K562 (cell line): ENCODE measurements around the gene TMEM248. TPM values are rescaled to one million over a fixed set of nuclear protein-coding genes. Genes with fewer than 3 reads are reported as not detected.
"Not testable (repeated sequence)": the region's sequence is repeated elsewhere in the genome, so short reads cannot be mapped to it uniquely, and the experiment has no call there.

Source experiments
- CBX1 ChIP-seq: sonication (generic); IDR thresholded peaks from 2 replicates; pipeline ENCODE4 v1.6.1; 2016; ENCODE audit warnings: antibody characterized with exemption, low read depth, mild to moderate bottlenecking
- CREB1 ChIP-seq, 2 experiments: sonication (generic) in 1 of 2; formaldehyde crosslinking in 1 of 2; IDR thresholded peaks; 2 replicates each; pipeline versions ENCODE4 v1.6.1 to v1.8.0; 2012 to 2022; ENCODE audit warnings: inconsistent platforms in 1 of 2, mild to moderate bottlenecking in 1 of 2, missing genetic modification reagents in 1 of 2, moderate library complexity in 1 of 2
- FOXJ2 ChIP-seq: fragments of 200-800 bp; sonication (Bioruptor generic); IDR thresholded peaks from 2 replicates; pipeline ENCODE4 v1.6.1; 2016; ENCODE audit warnings: missing genetic modification characterization, missing compliant biosample characterization
- HDAC1 ChIP-seq, 2 experiments: fragments of 450-650 bp; IDR thresholded peaks; 2 replicates each; pipeline ENCODE4 v1.6.1; 2016 to 2017; ENCODE audit warnings: inconsistent platforms in 1 of 2, mild to moderate bottlenecking in 1 of 2, moderate library complexity in 1 of 2
- HMGN3 ChIP-seq: IDR thresholded peaks from 2 replicates; pipeline ENCODE4 v1.6.1; 2011; ENCODE audit warnings: borderline replicate concordance, low read depth, mild to moderate bottlenecking, mixed read lengths, low read length; ENCODE audit not compliant: insufficient read length; ENCODE audit errors: extremely low read depth
- JUND ChIP-seq, 2 experiments: IDR thresholded peaks; 2 replicates in 1 of 2; 3 replicates in 1 of 2; pipeline ENCODE4 v1.6.1; 2011; ENCODE audit warnings: borderline replicate concordance in 2 of 2, low read depth in 2 of 2, low read length in 2 of 2, improper control_type of control experiment in 1 of 2, missing biosample characterization in 1 of 2, missing genetic modification characterization in 1 of 2, missing genetic modification reagents in 1 of 2
- L3MBTL2 ChIP-seq: fragments of 450-650 bp; IDR thresholded peaks from 2 replicates; pipeline ENCODE4 v1.6.1; 2016; ENCODE audit warnings: mild to moderate bottlenecking, moderate library complexity
- MBD2 ChIP-seq: sonication (generic); IDR thresholded peaks from 2 replicates; pipeline ENCODE4 v1.6.1; 2016; ENCODE audit warnings: low read depth, borderline replicate concordance
- NR2C2 ChIP-seq, 2 experiments: fragments of 200-800 bp in 1 of 2; sonication (Bioruptor generic) in 1 of 2; sonication (generic) in 1 of 2; formaldehyde crosslinking in 1 of 2; IDR thresholded peaks; 2 replicates each; pipeline versions ENCODE4 v1.6.1 to v1.8.0; 2016 to 2022; ENCODE audit warnings: mild to moderate bottlenecking in 1 of 2, missing compliant biosample characterization in 1 of 2, missing genetic modification characterization in 1 of 2, missing genetic modification reagents in 1 of 2
- SIN3B ChIP-seq: fragments of 450-650 bp; IDR thresholded peaks from 2 replicates; pipeline ENCODE4 v1.6.1; 2017; ENCODE audit warnings: low read depth, mild to moderate bottlenecking, moderate library complexity
- SMAD3 ChIP-seq: fragments of 450-650 bp; formaldehyde crosslinking; conservative IDR thresholded peaks from 2 replicates; pipeline ENCODE4 v1.4.0; 2020; ENCODE audit warnings: mild to moderate bottlenecking
- SMAD4 ChIP-seq: fragments of 250-450 bp; sonication (Bioruptor Pico); conservative IDR thresholded peaks from 2 replicates; pipeline ENCODE4 v1.8.0; 2021; ENCODE audit warnings: inconsistent platforms, mild to moderate bottlenecking, moderate library complexity
- SMARCC2 ChIP-seq: fragments of 450-650 bp; IDR thresholded peaks from 2 replicates; pipeline ENCODE4 v1.6.1; 2017; ENCODE audit warnings: antibody characterized with exemption, moderate library complexity, mild to moderate bottlenecking, low read depth
- TCF3 ChIP-seq: sonication (generic); formaldehyde crosslinking; IDR thresholded peaks from 2 replicates; pipeline ENCODE4 v1.4.0; 2020; ENCODE audit warnings: mild to moderate bottlenecking, missing genetic modification reagents
- TEAD1 ChIP-seq, 2 experiments: fragments of 450-650 bp in 1 of 2; sonication (generic) in 1 of 2; formaldehyde crosslinking; IDR thresholded peaks; 2 replicates each; pipeline versions ENCODE4 v1.4.0 to v1.8.0; 2020 to 2022; ENCODE audit warnings: mild to moderate bottlenecking in 2 of 2, missing genetic modification reagents in 1 of 2
- ZFX ChIP-seq: sonication (generic); formaldehyde crosslinking; IDR thresholded peaks from 2 replicates; pipeline ENCODE4 v1.8.0; 2022; ENCODE audit warnings: mild to moderate bottlenecking, missing genetic modification reagents, moderate library complexity
- polyA plus RNA-seq, 8 experiments: library from polyadenylated mRNA; depleted of rRNA in 4 of 8; stranded (reverse) in 5 of 8; unstranded in 3 of 8; fragments of >200 nt; fragmentation: Nextera tagmentation in 2 of 8; fragmentation: Illumina TruSeq in 1 of 8; extraction: Ambion mirVana in 2 of 8; extraction: Trizol in 1 of 8; gene quantifications; 2 replicates each; pipeline versions ENCODE4 v1.2.1 to v1.2.3, GENCODE V29; 2011 to 2014; ENCODE audit warnings: inconsistent platforms in 1 of 8, missing spikeins in 1 of 8
- total RNA-seq, 7 experiments: library from RNA; depleted of rRNA in 6 of 7; stranded (reverse); fragments of >200 nt in 6 of 7; fragmentation: Illumina TruSeq in 2 of 7; extraction: Trizol in 2 of 7; gene quantifications; 2 replicates each; pipeline versions ENCODE4 v1.2.1 to v1.2.3, GENCODE V29; 2011 to 2021; ENCODE audit warnings: low replicate concordance in 1 of 7
- TF ChIP-seq, protein P1 (sequence below): fragments of 200-800 bp; sonication (Bioruptor generic); IDR thresholded peaks from 2 replicates; pipeline ENCODE4 v1.6.1; 2017; ENCODE audit warnings: missing genetic modification characterization, missing compliant biosample characterization
- TF ChIP-seq, protein P2 (sequence below): sonication (generic); formaldehyde crosslinking; IDR thresholded peaks from 2 replicates; pipeline ENCODE4 v1.8.0; 2022; ENCODE audit warnings: mild to moderate bottlenecking, missing genetic modification reagents
- TF ChIP-seq, protein P3 (sequence below): fragments of 250-450 bp; sonication (Bioruptor Pico); IDR thresholded peaks from 2 replicates; pipeline ENCODE4 v1.4.0; 2020; ENCODE audit warnings: mild to moderate bottlenecking
- TF ChIP-seq, protein P4 (sequence below): sonication (generic); formaldehyde crosslinking; IDR thresholded peaks from 2 replicates; pipeline ENCODE4 v1.9.0; 2022; ENCODE audit warnings: mild to moderate bottlenecking, missing genetic modification reagents

The TMEM248 gene
- total and polyA plus RNA-seq, 9 of the 15 experiments (the other 6 are each of a cell fraction or from before 2014, with no cell fraction given), result 6.3 to 132 (median 64.4) TPM

DNA sequence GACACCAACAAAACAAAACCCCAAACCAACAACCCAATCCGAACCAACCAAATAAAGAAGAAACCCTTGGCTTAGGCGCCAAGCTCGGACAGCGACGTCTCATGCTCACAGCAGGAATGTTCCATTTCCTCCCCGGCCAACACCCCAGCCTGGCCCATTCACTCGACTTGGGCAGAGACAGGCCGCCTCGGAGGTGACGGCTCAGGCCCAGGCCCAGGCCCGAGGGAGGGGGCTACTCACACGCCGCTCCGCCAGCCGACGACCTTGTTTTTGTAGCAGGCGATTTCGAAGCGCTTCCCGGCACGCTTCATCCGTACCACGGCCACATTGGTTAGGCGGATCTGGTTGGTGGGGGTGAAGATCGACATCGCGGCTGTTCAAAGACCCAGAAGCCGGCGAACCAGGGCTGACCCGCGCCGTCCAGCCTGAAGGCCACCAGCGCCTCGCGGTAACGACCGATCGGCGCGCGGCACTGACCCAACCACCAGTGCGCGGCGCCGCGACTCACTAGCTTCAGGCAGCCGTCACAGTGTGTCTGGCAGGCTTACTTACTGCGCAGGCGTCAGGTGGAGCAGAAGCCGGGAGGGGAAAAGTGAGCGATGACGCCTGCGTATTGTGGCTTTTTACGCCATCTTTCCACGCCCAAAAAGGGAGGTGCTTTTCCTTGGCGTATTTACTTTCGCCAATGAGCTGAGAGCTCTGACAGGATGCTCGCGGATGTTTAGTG lies 74.2 kb downstream of the TMEM248 start, which contains the start of gene SBDS (continued):
- TF ChIP-seq CREB1 (IDR thresholded peaks at IDR 0.05) (peak; percentile 91), CREB1 (CRISPR knock-in tag; IDR thresholded peaks at IDR 0.05) (peak; percentile 94), SMAD3 (CRISPR knock-in tag) (0 out of 2 replicates have a peak, but pooled peaks have one; percentile 26), TCF3 (CRISPR knock-in tag) (peak; percentile 26; the same call in 1 of the 2 replicates), MBD2 (peak; percentile 68; the same call in 1 of the 2 replicates), TEAD1 (CRISPR knock-in tag; IDR thresholded peaks at IDR 0.05) (peak in 1 of 2 experiments; percentile 85; a peak in 2 of 4 replicates), SMAD4 (CRISPR knock-in tag) (peak; percentile 82), SIN3B (peak; percentile 70; the same call in 1 of the 2 replicates), ZFX (CRISPR knock-in tag) (peak; percentile 98), L3MBTL2 (peak; percentile 89), NR2C2 (tag; IDR thresholded peaks at IDR 0.05) (peak; percentile 43; the same call in 1 of the 2 replicates), HMGN3 (peak; percentile 45), SMARCC2 (0 out of 2 replicates have a peak, but pooled peaks have one; percentile 24), FOXJ2 (tag) (peak; percentile 77), HDAC1 (IDR thresholded peaks at IDR 0.05) (peak in 1 of 2 experiments; percentile 76; a peak in 2 of 4 replicates), JUND (IDR thresholded peaks at IDR 0.05; ENCODE audit: borderline replicate concordance, low read depth, low read length) (peak; percentile 44; the same call in 1 of the 2 replicates), CBX1 (peak; percentile 34; the same call in 1 of the 2 replicates)
- TF ChIP-seq, protein P1, sequence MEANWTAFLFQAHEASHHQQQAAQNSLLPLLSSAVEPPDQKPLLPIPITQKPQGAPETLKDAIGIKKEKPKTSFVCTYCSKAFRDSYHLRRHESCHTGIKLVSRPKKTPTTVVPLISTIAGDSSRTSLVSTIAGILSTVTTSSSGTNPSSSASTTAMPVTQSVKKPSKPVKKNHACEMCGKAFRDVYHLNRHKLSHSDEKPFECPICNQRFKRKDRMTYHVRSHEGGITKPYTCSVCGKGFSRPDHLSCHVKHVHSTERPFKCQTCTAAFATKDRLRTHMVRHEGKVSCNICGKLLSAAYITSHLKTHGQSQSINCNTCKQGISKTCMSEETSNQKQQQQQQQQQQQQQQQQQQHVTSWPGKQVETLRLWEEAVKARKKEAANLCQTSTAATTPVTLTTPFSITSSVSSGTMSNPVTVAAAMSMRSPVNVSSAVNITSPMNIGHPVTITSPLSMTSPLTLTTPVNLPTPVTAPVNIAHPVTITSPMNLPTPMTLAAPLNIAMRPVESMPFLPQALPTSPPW (CRISPR knock-in tag), result peak; percentile 10; the same call in 1 of the 2 replicates
- TF ChIP-seq, protein P2, sequence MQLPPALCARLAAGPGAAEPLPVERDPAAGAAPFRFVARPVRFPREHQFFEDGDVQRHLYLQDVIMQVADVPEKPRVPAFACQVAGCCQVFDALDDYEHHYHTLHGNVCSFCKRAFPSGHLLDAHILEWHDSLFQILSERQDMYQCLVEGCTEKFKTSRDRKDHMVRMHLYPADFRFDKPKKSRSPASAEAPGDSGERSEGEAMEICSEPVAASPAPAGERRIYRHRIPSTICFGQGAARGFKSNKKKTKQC (CRISPR knock-in tag), result peak; percentile 70
- TF ChIP-seq NR2C2 (CRISPR knock-in tag; IDR thresholded peaks at IDR 0.05); JUND (tag; IDR thresholded peaks at IDR 0.05; ENCODE audit: borderline replicate concordance, low read depth, low read length): not testable (repeated sequence)
- TF ChIP-seq, protein P3, sequence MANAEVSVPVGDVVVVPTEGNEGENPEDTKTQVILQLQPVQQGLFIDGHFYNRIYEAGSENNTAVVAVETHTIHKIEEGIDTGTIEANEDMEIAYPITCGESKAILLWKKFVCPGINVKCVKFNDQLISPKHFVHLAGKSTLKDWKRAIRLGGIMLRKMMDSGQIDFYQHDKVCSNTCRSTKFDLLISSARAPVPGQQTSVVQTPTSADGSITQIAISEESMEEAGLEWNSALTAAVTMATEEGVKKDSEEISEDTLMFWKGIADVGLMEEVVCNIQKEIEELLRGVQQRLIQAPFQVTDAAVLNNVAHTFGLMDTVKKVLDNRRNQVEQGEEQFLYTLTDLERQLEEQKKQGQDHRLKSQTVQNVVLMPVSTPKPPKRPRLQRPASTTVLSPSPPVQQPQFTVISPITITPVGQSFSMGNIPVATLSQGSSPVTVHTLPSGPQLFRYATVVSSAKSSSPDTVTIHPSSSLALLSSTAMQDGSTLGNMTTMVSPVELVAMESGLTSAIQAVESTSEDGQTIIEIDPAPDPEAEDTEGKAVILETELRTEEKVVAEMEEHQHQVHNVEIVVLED (CRISPR knock-in tag), result peak; percentile 38; the same call in 1 of the 2 replicates
- TF ChIP-seq, protein P4, sequence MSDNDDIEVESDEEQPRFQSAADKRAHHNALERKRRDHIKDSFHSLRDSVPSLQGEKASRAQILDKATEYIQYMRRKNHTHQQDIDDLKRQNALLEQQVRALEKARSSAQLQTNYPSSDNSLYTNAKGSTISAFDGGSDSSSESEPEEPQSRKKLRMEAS (CRISPR knock-in tag), result peak; percentile 85
